ENCODE results near the gene PVR. TPM values are rescaled to one million over a fixed set of nuclear protein-coding genes. Genes with fewer than 3 reads are reported as not detected.

Gene PVR
- total and polyA plus RNA-seq, 4 donors = 11.4 to 49.0 (median 32.1) TPM

DNA sequence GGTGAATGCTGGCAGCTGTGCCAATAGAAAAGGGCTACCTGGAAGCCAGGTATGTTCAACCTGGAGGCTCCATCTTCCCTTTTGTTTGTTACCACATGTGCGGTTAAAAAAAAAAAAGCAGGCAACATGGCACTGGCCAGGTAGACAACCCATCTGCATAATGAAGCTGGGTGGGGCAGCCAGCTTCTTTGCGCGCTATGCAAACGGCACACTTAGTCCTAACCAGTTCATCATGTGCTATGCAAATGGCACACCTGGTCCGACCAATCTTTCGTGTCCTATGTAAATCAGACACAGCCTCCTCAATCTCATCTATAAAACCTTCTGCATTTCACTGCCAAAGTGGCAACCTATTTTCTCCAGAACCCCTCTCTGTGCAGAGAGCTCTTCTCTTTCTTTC lies 41.6 kb upstream of the PVR start:
- TF ChIP-seq, protein P1, sequence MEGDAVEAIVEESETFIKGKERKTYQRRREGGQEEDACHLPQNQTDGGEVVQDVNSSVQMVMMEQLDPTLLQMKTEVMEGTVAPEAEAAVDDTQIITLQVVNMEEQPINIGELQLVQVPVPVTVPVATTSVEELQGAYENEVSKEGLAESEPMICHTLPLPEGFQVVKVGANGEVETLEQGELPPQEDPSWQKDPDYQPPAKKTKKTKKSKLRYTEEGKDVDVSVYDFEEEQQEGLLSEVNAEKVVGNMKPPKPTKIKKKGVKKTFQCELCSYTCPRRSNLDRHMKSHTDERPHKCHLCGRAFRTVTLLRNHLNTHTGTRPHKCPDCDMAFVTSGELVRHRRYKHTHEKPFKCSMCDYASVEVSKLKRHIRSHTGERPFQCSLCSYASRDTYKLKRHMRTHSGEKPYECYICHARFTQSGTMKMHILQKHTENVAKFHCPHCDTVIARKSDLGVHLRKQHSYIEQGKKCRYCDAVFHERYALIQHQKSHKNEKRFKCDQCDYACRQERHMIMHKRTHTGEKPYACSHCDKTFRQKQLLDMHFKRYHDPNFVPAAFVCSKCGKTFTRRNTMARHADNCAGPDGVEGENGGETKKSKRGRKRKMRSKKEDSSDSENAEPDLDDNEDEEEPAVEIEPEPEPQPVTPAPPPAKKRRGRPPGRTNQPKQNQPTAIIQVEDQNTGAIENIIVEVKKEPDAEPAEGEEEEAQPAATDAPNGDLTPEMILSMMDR (IDR thresholded peaks at IDR 0.05; ENCODE audit: low read depth, low read length, missing input control) = no peak
- TF ChIP-seq RXRA (IDR thresholded peaks at IDR 0.05) (no peak), EGR1 (IDR thresholded peaks at IDR 0.05; ENCODE audit: low read depth in 2 of 2) (no peak), JUND (IDR thresholded peaks at IDR 0.05) (no peak)
- TF ChIP-seq, protein P2, sequence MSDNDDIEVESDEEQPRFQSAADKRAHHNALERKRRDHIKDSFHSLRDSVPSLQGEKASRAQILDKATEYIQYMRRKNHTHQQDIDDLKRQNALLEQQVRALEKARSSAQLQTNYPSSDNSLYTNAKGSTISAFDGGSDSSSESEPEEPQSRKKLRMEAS (IDR thresholded peaks at IDR 0.05) = no peak
- TF ChIP-seq, protein P3, sequence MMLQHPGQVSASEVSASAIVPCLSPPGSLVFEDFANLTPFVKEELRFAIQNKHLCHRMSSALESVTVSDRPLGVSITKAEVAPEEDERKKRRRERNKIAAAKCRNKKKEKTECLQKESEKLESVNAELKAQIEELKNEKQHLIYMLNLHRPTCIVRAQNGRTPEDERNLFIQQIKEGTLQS (IDR thresholded peaks at IDR 0.05) = no peak
- no peak for DNase-seq (ENCODE audit: low spot score)
- no peaks in the 10 kb centered on the region for H3K27me3 ChIP-seq (ENCODE audit: control insufficient read depth in 4 of 4, insufficient read depth in 4 of 4, low read length in 3 of 4)
- no peaks in the 10 kb centered on the region for H3K9me3 ChIP-seq (ENCODE audit: control insufficient read depth in 4 of 4, low read length in 3 of 4)
- WGBS = 92% methylated on average over 6 of the region's 6 CpGs
- H3K4me1 ChIP-seq (ENCODE audit: control insufficient read depth in 4 of 4, insufficient read depth in 4 of 4, low read length in 3 of 4) = peaks cover 0 to 3% (median 3%) of the 10 kb centered on the region in 4 donors
- no peaks in the 10 kb centered on the region for H3K36me3 ChIP-seq (ENCODE audit: control insufficient read depth in 4 of 4, insufficient read depth in 3 of 4, low read depth in 1 of 4, low read length in 3 of 4)
- H3K9ac ChIP-seq (ENCODE audit: low read depth in 1 of 2, low read length in 2 of 2) = no peak overlapping the region
- no peak overlapping the region for H3K27ac ChIP-seq (ENCODE audit: low read depth in 1 of 2, low read length in 2 of 2)
- H3K4me3 ChIP-seq (ENCODE audit: low read depth in 1 of 3, low read length in 3 of 3) = no peak overlapping the region

DNA sequence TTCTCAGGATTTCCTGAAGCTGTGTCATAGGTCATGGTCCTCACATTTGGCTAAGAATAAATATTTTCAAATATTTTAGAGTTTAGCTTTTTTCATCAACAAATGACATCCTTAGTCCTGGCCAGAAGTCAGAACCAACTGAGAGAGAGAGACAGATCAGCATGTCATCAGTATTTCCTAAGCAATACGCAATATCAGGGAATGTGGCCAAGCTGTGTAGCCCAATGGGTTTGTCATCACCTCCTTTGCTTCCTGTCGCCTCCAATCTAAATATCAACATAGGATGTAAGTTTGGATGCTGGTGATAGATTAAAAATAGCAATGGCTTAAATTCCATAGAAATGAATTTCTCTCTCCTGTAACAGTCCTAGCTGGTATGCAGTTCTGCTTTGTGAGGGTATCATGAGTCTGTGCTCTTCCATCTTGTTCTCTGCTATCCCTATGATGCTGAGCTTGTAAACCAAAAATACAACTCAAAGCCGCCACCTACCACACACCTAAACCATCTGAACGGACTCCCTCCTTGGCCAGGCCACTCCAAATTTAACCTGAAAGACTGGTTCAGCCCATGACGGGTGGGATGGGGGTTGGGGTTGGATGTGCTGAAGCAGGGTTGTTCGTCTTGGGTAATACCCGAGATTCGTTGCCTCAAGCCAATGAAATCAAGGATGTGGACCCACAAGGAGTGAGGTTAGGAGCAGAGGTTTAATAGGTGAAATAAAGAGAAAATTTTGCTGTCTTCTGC lies 40.3 kb upstream of the PVR start:
- Histone ChIP-seq H3K27ac (ENCODE audit: low read depth in 1 of 2, low read length in 2 of 2) (no peak overlapping the region), H3K27me3 (ENCODE audit: control insufficient read depth in 4 of 4, insufficient read depth in 4 of 4, low read length in 3 of 4) (no peaks in the 10 kb centered on the region), H3K9ac (ENCODE audit: low read depth in 1 of 2, low read length in 2 of 2) (no peak overlapping the region), H3K4me3 (ENCODE audit: low read depth in 1 of 3, low read length in 3 of 3) (no peak overlapping the region), H3K36me3 (ENCODE audit: control insufficient read depth in 4 of 4, insufficient read depth in 3 of 4, low read depth in 1 of 4, low read length in 3 of 4) (no peaks in the 10 kb centered on the region), H3K4me1 (ENCODE audit: control insufficient read depth in 4 of 4, insufficient read depth in 4 of 4, low read length in 3 of 4) (no peaks in the 10 kb centered on the region), H3K9me3 (ENCODE audit: control insufficient read depth in 4 of 4, low read length in 3 of 4) (no peaks in the 10 kb centered on the region)
- no peak for TF ChIP-seq GABPA (IDR thresholded peaks at IDR 0.05 in 1 of 2, conservative IDR thresholded peaks at IDR 0.05 in 1 of 2)
- TF ChIP-seq, protein P3 (IDR thresholded peaks at IDR 0.05) = no peak
- TF ChIP-seq, protein P1 (IDR thresholded peaks at IDR 0.05; ENCODE audit: low read depth, low read length, missing input control) = no peak
- TF ChIP-seq NR2F2 (IDR thresholded peaks at IDR 0.05) = peak; percentile 48
- 86% methylated on average over 8 of the region's 8 CpGs for WGBS
- no peak for DNase-seq (ENCODE audit: low spot score)

DNA sequence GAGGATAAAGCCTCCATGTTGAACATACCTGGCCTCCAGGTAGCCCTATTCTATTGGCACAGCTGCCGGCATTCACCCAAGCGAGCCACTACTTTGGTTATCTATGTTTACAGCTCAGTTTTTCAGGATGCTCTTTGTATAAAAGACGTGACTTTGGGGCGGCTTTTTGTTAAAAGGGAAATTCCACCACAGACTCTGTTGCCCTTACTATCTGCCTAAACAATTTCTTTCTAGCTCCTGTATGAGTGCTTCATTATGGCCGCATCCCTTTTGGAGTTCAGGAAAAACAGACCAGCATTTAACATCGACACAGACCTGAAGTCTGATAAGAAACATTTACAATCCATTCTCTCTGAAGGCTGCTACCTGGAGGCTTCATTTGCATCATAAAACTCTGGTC lies 39.5 kb upstream of the PVR start:
- no peak for TF ChIP-seq JUND (IDR thresholded peaks at IDR 0.05)
- TF ChIP-seq, protein P1 (IDR thresholded peaks at IDR 0.05; ENCODE audit: low read depth, low read length, missing input control) = no peak
- Histone ChIP-seq H3K36me3 (ENCODE audit: control insufficient read depth in 4 of 4, insufficient read depth in 3 of 4, low read depth in 1 of 4, low read length in 3 of 4) (no peaks in the 10 kb centered on the region), H3K9ac (ENCODE audit: low read depth in 1 of 2, low read length in 2 of 2) (no peak overlapping the region), H3K9me3 (ENCODE audit: control insufficient read depth in 4 of 4, low read length in 3 of 4) (no peaks in the 10 kb centered on the region), H3K27ac (ENCODE audit: low read depth in 1 of 2, low read length in 2 of 2) (no peak overlapping the region), H3K4me1 (ENCODE audit: control insufficient read depth in 4 of 4, insufficient read depth in 4 of 4, low read length in 3 of 4) (no peaks in the 10 kb centered on the region), H3K4me3 (ENCODE audit: low read depth in 1 of 3, low read length in 3 of 3) (no peak overlapping the region), H3K27me3 (ENCODE audit: control insufficient read depth in 4 of 4, insufficient read depth in 4 of 4, low read length in 3 of 4) (no peaks in the 10 kb centered on the region)
- WGBS = 79% methylated on average over 6 of the region's 6 CpGs
- DNase-seq (ENCODE audit: low spot score) = no peak

Measured in liver (tissue), 9 donors.